Endothelial cell of umbilical vein (primary cell): ENCODE data around the gene SLC30A3. TPM values are rescaled to one million over a fixed set of nuclear protein-coding genes. Genes with fewer than 3 reads are reported as not detected.

Experiments
- BruUV-seq: library from RNA; stranded (reverse); fragments of 400-500 nt; replicated peaks from 2 replicates; lab custom pipeline; 2021; lab: Mats Ljungman, UMichigan
- CTCF ChIA-PET: fragments of 300-600, 350-600 bp; sonication (Branson Sonifier 250); formaldehyde crosslinking; loops from one replicate; lab custom pipeline; 2021; ENCODE audit warnings: antibody characterized with exemption, inconsistent platforms; lab: Charles Lee
- POLR2A ChIA-PET: fragments of 300-600, 350-600 bp; sonication (Branson Sonifier 250); formaldehyde crosslinking; loops from one replicate; lab custom pipeline; 2021; ENCODE audit warnings: antibody characterized with exemption, inconsistent platforms; lab: Charles Lee
- DNase-seq: peaks from one replicate; pipeline ENCODE4 v3.0.0-alpha.2; 2011; ENCODE audit warnings: low read depth, low spot score
- FAIRE-seq: peaks from 2 replicates; lab custom pipeline; 2011; peaks lifted over from hg19 to GRCh38; lab: Jason Lieb, UNC
- H2AFZ ChIP-seq: 2 replicates; pipeline ENCODE4 v1.6.0; 2012; ENCODE audit warnings: low read depth, low read length, control low read depth, inconsistent platforms
- H3K27ac ChIP-seq: 2 replicates; pipeline ENCODE4 v1.5.1; 2011; ENCODE audit warnings: low read depth, mild to moderate bottlenecking, control low read depth, low read length, moderate library complexity; ENCODE audit not compliant: insufficient read depth
- H3K27me3 ChIP-seq, 2 experiments: 2 replicates each; pipeline versions ENCODE4 v1.6.0 to v1.6.1; 2011; ENCODE audit warnings: low read length in 2 of 2, mixed read lengths in 1 of 2; ENCODE audit not compliant: control insufficient read depth in 2 of 2, insufficient read depth in 2 of 2
- H3K36me3 ChIP-seq, 2 experiments: 2 replicates in 1 of 2; 3 replicates in 1 of 2; pipeline ENCODE4 v1.5.1; 2011; ENCODE audit warnings: low read length in 2 of 2, mild to moderate bottlenecking in 1 of 2, moderate library complexity in 1 of 2; ENCODE audit not compliant: control insufficient read depth in 2 of 2, insufficient read depth in 2 of 2; ENCODE audit errors: extremely low read depth in 1 of 2
- H3K4me1 ChIP-seq: 3 replicates; pipeline ENCODE4 v1.5.1; 2011; ENCODE audit warnings: mild to moderate bottlenecking, low read length; ENCODE audit not compliant: control insufficient read depth, insufficient read depth; ENCODE audit errors: extremely low read depth
- H3K4me2 ChIP-seq: 2 replicates; pipeline ENCODE4 v1.6.1; 2011; ENCODE audit warnings: low read length, control low read depth, mixed read lengths; ENCODE audit not compliant: insufficient read depth
- H3K4me3 ChIP-seq, 3 experiments: fragments of 200-600 bp in 1 of 3; sonication (generic), shearing (Covaris generic) in 1 of 3; replicated peaks in 1 of 3; 2 replicates each; pipeline ENCODE4 v1.5.1; 2011 to 2016; ENCODE audit warnings: control low read depth in 3 of 3, low read length in 3 of 3, mild to moderate bottlenecking in 2 of 3, inconsistent platforms in 1 of 3, low read depth in 1 of 3, moderate library complexity in 1 of 3; ENCODE audit not compliant: insufficient read depth in 1 of 3
- H3K79me2 ChIP-seq: 2 replicates; pipeline ENCODE4 v1.6.0; 2012; ENCODE audit warnings: low read length, inconsistent platforms; ENCODE audit not compliant: control insufficient read depth, insufficient read depth
- H3K9ac ChIP-seq: replicated peaks from 2 replicates; pipeline ENCODE3; 2011; ENCODE audit warnings: low read length, control low read depth; ENCODE audit not compliant: insufficient read depth; ENCODE audit errors: extremely low read depth
- H3K9me1 ChIP-seq: replicated peaks from 3 replicates; pipeline ENCODE4 v1.6.0; 2011; ENCODE audit warnings: mild to moderate bottlenecking, low read length; ENCODE audit not compliant: control insufficient read depth, insufficient read depth; ENCODE audit errors: extremely low read depth
- H3K9me3 ChIP-seq: replicated peaks from 2 replicates; pipeline ENCODE4 v1.5.1; 2012; ENCODE audit warnings: low read length, inconsistent platforms; ENCODE audit not compliant: control insufficient read depth, insufficient read depth
- H4K20me1 ChIP-seq: replicated peaks from 2 replicates; pipeline ENCODE3; 2011; ENCODE audit warnings: mild to moderate bottlenecking, low read length; ENCODE audit not compliant: control insufficient read depth, insufficient read depth; ENCODE audit errors: extremely low read depth
- EZH2 ChIP-seq: IDR thresholded peaks from 2 replicates; pipeline ENCODE4 v1.6.1; 2012; ENCODE audit warnings: borderline replicate concordance, low read depth, mild to moderate bottlenecking, moderate library complexity, low read length, inconsistent platforms; ENCODE audit not compliant: severe bottlenecking
- FOS ChIP-seq: IDR thresholded peaks from 2 replicates; pipeline ENCODE4 v1.6.1; 2011; ENCODE audit warnings: mild to moderate bottlenecking, low read length, moderate library complexity, borderline replicate concordance; ENCODE audit not compliant: insufficient read depth
- POLR2A ChIP-seq: IDR thresholded peaks from 2 replicates; pipeline ENCODE4 v1.6.1; 2012; ENCODE audit warnings: low read depth, mild to moderate bottlenecking, control low read depth, low read length
- dilution Hi-C: fragments of 300-500 bp; cut with MboI; formaldehyde crosslinking; loops from one replicate; pipeline ENCODE4 v1.15.0; 2019; ENCODE audit warnings: low sequenced_read_pairs; ENCODE audit not compliant: extremely low pct_ligation_motif_present
- intact Hi-C: fragments of 100-400 bp; cut with micrococcal nuclease; formaldehyde crosslinking; loops from one replicate; pipeline ENCODE4 v1.10.0; 2022
- polyA plus RNA-seq, 4 experiments: library from polyadenylated mRNA; depleted of rRNA in 3 of 4; stranded (reverse) in 3 of 4; unstranded in 1 of 4; fragments of >200 nt; gene quantifications; 2 replicates each; pipeline versions ENCODE4 v1.2.1 to v1.2.3, GENCODE V29; 2011 to 2012; ENCODE audit warnings: missing spikeins in 1 of 4
- total RNA-seq: library from RNA; stranded (reverse); gene quantifications from 2 replicates; pipeline ENCODE4 v1.2.3, GENCODE V29; 2021
- TF ChIP-seq, protein P1 (sequence below): IDR thresholded peaks from 2 replicates; pipeline ENCODE4 v1.6.1; 2011; ENCODE audit not compliant: insufficient read depth, insufficient read length

The SLC30A3 gene
- total and polyA plus RNA-seq, 2 donors (not counting 3 experiments of a cell fraction or from before 2014, with no cell fraction given) = 16.7 to 63.9 TPM

DNA sequence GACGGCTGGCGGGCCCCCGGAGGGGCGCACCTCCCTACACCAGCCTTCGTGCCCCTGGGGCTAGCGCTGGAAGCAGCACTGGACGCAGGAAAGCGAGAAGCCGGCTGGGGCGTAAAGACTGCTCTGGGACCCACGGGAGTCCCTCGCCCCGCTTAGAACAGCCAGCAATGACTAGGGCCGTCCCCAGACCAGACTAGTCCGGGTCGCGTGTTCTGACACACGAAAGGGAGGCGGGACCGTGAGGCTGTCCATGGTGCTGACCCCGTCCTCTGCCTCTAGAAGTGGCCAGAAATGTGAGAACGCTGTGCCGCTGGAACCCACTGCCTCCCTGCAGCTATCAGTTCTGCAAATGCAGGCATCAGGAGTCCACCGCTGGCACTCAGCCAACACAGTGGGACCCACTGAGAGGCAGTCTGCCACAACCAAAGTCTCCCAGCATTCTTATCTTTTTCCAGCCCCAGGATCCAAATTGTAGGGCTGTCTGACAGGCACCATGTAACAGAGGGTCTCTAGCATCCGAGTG, 45.6 kb upstream of the SLC30A3 start, which contains the start of gene UCN:
Gene UCN, minus strand, starts transcription at position 87 of the 523 bp plus-strand sequence. CDS start 550 bp downstream, outside the sequence.
- H3K27ac ChIP-seq = no peak within 1 kb of the TSS
- intact Hi-C loops = no loop called here
- no peaks in the 10 kb centered on the region for H3K9me3 ChIP-seq
- CTCF ChIA-PET = no interaction called here
- POLR2A ChIA-PET = no interaction called here
- peaks cover 3% of the 10 kb centered on the region for H3K4me1 ChIP-seq
- H3K9me1 ChIP-seq = no peaks in the 10 kb centered on the region
- no peak within 1 kb of the TSS for H3K9ac ChIP-seq
- H3K4me2 ChIP-seq = no peak within 1 kb of the TSS
- no peaks in the 10 kb centered on the region for H3K79me2 ChIP-seq
- no TSS peak for BruUV-seq
- no peaks in the 10 kb centered on the region for H3K36me3 ChIP-seq
- H3K4me3 ChIP-seq = no peak within 1 kb of the TSS
- DNase-seq = peak; percentile 40
- dilution Hi-C loops = no loop called here
- no peaks in the 10 kb centered on the region for H4K20me1 ChIP-seq
- no peak within 1 kb of the TSS for H2AFZ ChIP-seq
- TF ChIP-seq, protein P1, sequence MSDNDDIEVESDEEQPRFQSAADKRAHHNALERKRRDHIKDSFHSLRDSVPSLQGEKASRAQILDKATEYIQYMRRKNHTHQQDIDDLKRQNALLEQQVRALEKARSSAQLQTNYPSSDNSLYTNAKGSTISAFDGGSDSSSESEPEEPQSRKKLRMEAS = peak; percentile 22
- no peak for TF ChIP-seq FOS
- peaks cover 25 to 41% of the 10 kb centered on the region in 2 experiments for H3K27me3 ChIP-seq
- FAIRE-seq = peak; percentile 18

DNA sequence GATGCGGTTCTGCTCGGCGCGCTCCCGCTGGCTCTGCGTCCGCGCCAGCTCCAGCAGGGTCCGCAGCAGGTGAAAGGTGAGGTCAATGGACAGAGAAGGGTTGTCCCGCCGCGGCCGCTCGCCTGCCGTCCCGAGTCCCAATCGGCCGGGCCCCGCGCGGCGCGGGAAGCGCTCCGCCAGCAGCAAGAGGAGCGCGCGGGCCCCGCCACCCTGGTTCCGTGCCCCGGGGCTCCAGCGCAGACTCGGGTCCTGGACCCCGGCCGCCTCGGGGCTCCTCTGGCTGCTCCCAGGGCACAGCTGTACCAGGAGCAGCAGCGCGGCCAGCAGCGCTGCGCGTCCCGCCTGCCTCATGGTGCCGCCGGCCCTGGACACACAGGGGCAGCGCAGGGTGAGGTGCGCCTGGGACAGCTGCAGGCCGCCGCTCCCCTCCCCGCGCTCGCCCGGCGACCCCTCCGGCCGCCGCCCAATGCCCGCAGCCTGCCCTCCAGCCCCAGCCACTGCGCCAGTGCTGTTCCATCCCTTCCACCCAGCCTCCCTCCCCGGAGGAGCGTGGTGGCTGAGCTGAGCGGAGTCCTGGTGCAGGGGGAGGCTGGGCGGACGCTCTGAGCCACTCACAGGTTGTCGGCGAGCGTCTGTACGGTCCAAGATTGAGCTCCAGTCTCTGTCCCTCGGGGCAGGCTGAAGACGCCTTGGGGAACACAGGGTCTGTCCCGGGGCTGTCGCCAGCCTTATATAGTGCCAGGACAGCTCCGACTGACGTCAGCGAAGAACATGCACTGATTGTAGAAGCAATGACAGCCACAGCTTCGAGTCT, 44.9 kb upstream of the SLC30A3 start:
- Histone ChIP-seq H3K27me3 (peaks cover 25 to 41% of the 10 kb centered on the region in 2 experiments), H3K9me1 (no peaks in the 10 kb centered on the region), H3K9ac (no peak overlapping the region), H2AFZ (no peak overlapping the region), H4K20me1 (no peaks in the 10 kb centered on the region), H3K4me3 (no peak overlapping the region), H3K27ac (no peak overlapping the region), H3K9me3 (no peaks in the 10 kb centered on the region), H3K36me3 (no peaks in the 10 kb centered on the region), H3K4me1 (peaks cover 8% of the 10 kb centered on the region), H3K79me2 (no peaks in the 10 kb centered on the region), H3K4me2 (no peak overlapping the region)
- intact Hi-C loops = no loop called here
- DNase-seq (no peak), FAIRE-seq (no peak)
- ChIA-PET POLR2A (interaction anchor here (0.6 kb wide), 1 partner anchor 131 kb away, joined by 3 read pairs; no protein-coding TSS in a partner anchor), CTCF (no interaction called here)
- TF ChIP-seq POLR2A (no peak), EZH2 (peak; percentile 96)
- dilution Hi-C loops = no loop called here
- no TSS peak for BruUV-seq
